ENCODE data around the gene LRWD1. TPM values are rescaled to one million over a fixed set of nuclear protein-coding genes. Genes with fewer than 3 reads are reported as not detected.
"Not testable (repeated sequence)": the region's sequence is repeated elsewhere in the genome, so short reads cannot be mapped to it uniquely, and the experiment has no call there.

Gene LRWD1
- total and polyA plus RNA-seq, 9 of the 15 experiments (the other 6 are each of a cell fraction or from before 2014, with no cell fraction given): 0.61 to 66.0 (median 33.2) TPM

DNA sequence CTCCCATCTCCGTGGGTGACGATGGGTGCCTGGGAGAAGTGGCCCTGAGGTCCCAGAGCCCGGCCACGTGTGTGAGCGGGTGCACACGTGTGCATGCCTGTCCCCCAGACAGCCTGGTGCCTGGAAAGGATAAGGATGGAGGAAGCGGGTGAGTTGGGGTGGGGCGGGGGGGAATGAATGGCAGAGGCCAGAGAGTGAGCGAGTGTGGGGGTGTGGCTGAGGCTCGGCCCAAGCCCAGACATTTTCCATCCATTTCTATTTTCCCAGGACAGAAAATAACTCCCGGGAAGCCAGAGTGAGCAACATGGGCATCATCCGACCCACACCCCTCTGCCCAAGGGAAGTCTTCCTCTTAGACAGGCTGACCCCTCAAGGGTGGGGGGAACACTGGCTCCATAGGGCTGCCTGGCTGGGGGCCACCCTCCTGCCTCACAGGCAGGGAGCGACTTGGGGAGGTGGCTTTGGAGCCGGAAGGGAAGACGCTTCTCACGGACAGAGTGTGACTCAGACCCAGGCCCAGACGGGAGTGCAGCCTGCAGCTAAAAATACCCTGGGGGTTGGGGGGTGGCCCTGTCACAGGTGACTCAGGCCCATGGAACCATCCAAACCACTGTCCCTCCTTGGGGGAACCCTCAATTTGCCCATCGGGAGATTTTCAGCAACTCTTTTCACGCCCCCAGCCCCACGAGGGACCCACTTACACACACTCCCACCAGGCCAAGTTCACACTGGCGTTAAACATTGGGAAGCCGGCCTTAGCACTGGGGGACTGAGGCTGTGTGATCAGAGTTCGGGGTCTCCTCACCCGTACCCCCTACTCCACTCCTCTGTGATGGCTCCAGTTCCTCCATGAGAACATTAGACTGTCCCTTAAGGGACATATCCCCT lies 40.8 kb downstream of the LRWD1 start:
- H3K4me2 ChIP-seq (ENCODE audit: insufficient read depth, low read length); H3K9me1 ChIP-seq (ENCODE audit: control insufficient read depth, insufficient read depth, low read length); BruUV-seq (replicated peaks); in situ Hi-C loops (cut with MboI); H3K4me1 ChIP-seq (replicated peaks in 1 of 2; ENCODE audit: control insufficient read depth in 2 of 2, insufficient read depth in 2 of 2, low read length in 2 of 2); H3K79me2 ChIP-seq (ENCODE audit: control insufficient read depth, insufficient read depth, low read length); H3K36me3 ChIP-seq (ENCODE audit: control insufficient read depth, insufficient read depth, low read length); DNase-seq (ENCODE audit: extremely low read depth in 1 of 4, low spot score in 3 of 4); POLR2A ChIA-PET; H3K4me3 ChIP-seq; FAIRE-seq; H4K20me1 ChIP-seq (replicated peaks; ENCODE audit: control insufficient read depth, insufficient read depth, low read length); H3K27me3 ChIP-seq (ENCODE audit: control insufficient read depth in 2 of 2, insufficient read depth in 2 of 2, low read length in 2 of 2); H3K9me3 ChIP-seq (replicated peaks; ENCODE audit: control insufficient read depth, insufficient read depth, low read depth, low read length); CTCF ChIA-PET (ENCODE audit: low intra/inter-chr PET ratio); intact Hi-C loops (cut with micrococcal nuclease): not testable (repeated sequence)
- 17% methylated on average over 5 of the region's 24 CpGs for WGBS (ENCODE audit: insufficient coverage, low coverage, missing lambda C conversion rate)
- TF ChIP-seq ZBTB7A (IDR thresholded peaks at IDR 0.05; ENCODE audit: borderline replicate concordance, control insufficient read depth, low read depth, low read length): 0 out of 2 replicates have a peak, but pooled peaks have one; percentile 35
- 0 out of 2 replicates have a peak, but pooled peaks have one; percentile 20 for TF ChIP-seq RBFOX2 (IDR thresholded peaks at IDR 0.05; ENCODE audit: low read depth, low read length)
- TF ChIP-seq, protein P1, sequence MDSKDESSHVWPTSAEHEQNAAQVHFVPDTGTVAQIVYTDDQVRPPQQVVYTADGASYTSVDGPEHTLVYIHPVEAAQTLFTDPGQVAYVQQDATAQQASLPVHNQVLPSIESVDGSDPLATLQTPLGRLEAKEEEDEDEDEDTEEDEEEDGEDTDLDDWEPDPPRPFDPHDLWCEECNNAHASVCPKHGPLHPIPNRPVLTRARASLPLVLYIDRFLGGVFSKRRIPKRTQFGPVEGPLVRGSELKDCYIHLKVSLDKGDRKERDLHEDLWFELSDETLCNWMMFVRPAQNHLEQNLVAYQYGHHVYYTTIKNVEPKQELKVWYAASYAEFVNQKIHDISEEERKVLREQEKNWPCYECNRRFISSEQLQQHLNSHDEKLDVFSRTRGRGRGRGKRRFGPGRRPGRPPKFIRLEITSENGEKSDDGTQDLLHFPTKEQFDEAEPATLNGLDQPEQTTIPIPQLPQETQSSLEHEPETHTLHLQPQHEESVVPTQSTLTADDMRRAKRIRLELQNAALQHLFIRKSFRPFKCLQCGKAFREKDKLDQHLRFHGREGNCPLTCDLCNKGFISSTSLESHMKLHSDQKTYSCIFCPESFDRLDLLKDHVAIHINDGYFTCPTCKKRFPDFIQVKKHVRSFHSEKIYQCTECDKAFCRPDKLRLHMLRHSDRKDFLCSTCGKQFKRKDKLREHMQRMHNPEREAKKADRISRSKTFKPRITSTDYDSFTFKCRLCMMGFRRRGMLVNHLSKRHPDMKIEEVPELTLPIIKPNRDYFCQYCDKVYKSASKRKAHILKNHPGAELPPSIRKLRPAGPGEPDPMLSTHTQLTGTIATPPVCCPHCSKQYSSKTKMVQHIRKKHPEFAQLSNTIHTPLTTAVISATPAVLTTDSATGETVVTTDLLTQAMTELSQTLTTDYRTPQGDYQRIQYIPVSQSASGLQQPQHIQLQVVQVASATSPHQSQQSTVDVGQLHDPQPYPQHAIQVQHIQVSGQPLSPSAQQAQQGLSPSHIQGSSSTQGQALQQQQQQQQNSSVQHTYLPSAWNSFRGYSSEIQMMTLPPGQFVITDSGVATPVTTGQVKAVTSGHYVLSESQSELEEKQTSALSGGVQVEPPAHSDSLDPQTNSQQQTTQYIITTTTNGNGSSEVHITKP (IDR thresholded peaks at IDR 0.05; ENCODE audit: partially characterized antibody): peak; percentile 66
- H3K9ac ChIP-seq (ENCODE audit: insufficient read depth in 1 of 2, low read depth in 2 of 2, low read length in 2 of 2): peak overlapping the region; percentile 28 to 46; a peak in 1 of 4 replicates
- ATAC-seq: peak; percentile 90
- H3K27ac ChIP-seq (ENCODE audit: extremely low read depth, low read depth, low read length): peak overlapping the region; percentile 76
- peak overlapping the region; percentile 90 for H2AFZ ChIP-seq (ENCODE audit: low read depth, low read length)

DNA sequence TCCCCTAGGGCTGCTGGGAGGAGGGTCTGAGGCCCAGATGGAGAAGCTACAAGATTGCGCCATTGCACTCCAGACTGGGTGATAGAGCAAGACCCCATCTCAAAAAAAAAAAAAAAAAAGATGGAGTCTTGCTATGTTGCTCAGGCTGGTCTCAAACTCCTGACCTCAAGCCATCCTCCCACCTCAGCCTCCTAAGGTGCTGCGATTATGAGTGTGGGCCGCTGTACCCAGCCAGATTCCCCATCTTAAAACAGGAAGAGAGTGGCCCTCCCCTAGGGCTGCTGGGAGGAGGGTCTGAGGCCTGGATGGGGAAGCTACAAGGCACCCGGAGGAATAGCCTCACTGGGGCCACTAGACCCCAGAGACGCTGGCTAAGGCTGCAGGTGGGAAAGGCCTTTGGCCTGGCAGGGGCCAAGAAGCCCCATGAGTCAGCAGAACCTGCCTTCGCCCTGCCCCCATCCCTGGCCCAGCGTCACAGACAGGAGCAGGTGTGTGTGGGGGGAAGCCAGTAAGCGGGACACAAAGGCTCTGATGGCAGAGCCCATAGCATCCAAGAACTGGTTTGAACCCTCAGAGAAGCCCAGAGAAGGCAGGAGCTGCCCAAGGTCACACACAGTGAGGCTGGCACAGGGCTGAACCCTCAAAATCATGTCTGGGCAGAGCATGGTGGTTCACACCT lies 42.8 kb downstream of the LRWD1 start:
- H3K9me1 ChIP-seq (ENCODE audit: control insufficient read depth, insufficient read depth, low read length); in situ Hi-C loops (cut with MboI); intact Hi-C loops (cut with micrococcal nuclease); H3K27me3 ChIP-seq (ENCODE audit: control insufficient read depth in 2 of 2, insufficient read depth in 2 of 2, low read length in 2 of 2); H3K27ac ChIP-seq (ENCODE audit: extremely low read depth, low read depth, low read length); BruUV-seq (replicated peaks); H3K79me2 ChIP-seq (ENCODE audit: control insufficient read depth, insufficient read depth, low read length); H3K4me1 ChIP-seq (replicated peaks in 1 of 2; ENCODE audit: control insufficient read depth in 2 of 2, insufficient read depth in 2 of 2, low read length in 2 of 2); CTCF ChIA-PET (ENCODE audit: low intra/inter-chr PET ratio); H4K20me1 ChIP-seq (replicated peaks; ENCODE audit: control insufficient read depth, insufficient read depth, low read length); H3K36me3 ChIP-seq (ENCODE audit: control insufficient read depth, insufficient read depth, low read length); H3K9me3 ChIP-seq (replicated peaks; ENCODE audit: control insufficient read depth, insufficient read depth, low read depth, low read length); DNase-seq (ENCODE audit: extremely low read depth in 1 of 4, low spot score in 3 of 4); FAIRE-seq; POLR2A ChIA-PET; H3K4me3 ChIP-seq; H3K4me2 ChIP-seq (ENCODE audit: insufficient read depth, low read length): not testable (repeated sequence)
- 34% methylated on average over 2 of the region's 8 CpGs for WGBS (ENCODE audit: insufficient coverage, low coverage, missing lambda C conversion rate)
- 0 out of 3 replicates have a peak, but pooled peaks have one; percentile 1 for ATAC-seq
- Histone ChIP-seq H2AFZ (ENCODE audit: low read depth, low read length) (0 out of 2 replicates have a peak overlapping the region, but pooled peaks have one; percentile 37), H3K9ac (ENCODE audit: insufficient read depth in 1 of 2, low read depth in 2 of 2, low read length in 2 of 2) (peak overlapping the region in 1 of 2 experiments; percentile 65; a peak in 1 of 4 replicates)

Data from K562 (cell line).